GM19193 (cell line): ENCODE measurements around the gene GPM6B.

Experiments
- POLR2A ChIP-seq: IDR thresholded peaks from 4 replicates; pipeline ENCODE4 v1.6.1; 2011; ENCODE audit not compliant: insufficient read depth, insufficient read length; ENCODE audit errors: extremely low read depth

The GPM6B gene

DNA sequence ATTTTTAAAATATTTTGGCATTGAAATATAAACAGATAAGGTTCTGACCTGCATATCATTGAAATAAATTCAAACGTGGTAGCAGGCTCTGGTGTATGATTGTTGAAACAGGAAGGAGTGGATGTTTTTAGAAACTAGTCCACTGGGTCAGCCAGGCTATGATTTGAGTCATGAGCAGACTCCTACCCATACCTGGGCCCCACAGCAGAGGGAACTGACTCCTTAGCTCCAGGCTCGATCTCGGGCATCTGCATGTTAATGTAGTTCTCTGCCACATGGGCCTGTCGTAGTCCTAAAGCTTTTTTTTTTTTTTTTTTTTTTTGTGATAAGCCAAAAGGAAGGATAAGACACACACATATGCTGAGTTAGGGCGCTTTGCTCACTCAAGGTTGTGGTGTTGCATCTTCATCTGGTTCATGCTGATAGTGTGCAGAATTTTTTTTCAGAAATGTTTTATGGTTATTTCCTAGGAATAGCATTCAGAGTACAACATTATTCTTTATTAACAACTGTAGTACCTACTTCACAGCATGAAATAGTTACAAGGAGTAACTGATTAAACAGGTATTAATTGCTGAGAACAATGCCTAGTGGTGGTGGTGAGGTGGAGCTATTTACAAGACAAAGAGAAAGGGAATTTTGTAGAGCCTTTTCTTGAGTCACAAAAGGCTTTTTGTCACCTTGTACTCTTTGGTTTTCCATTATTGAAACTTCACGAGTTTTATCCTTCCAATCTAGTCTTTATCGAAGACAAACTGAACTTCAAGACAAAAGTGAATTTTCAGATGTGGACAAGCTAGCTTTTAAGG is 55.1 kb downstream of the GPM6B start:
- TF ChIP-seq POLR2A, result no peak

- no peak for TF ChIP-seq POLR2A
These were observed 56.5 kb downstream of the GPM6B start for GRCh38 chrX:13760426-13760825.

DNA sequence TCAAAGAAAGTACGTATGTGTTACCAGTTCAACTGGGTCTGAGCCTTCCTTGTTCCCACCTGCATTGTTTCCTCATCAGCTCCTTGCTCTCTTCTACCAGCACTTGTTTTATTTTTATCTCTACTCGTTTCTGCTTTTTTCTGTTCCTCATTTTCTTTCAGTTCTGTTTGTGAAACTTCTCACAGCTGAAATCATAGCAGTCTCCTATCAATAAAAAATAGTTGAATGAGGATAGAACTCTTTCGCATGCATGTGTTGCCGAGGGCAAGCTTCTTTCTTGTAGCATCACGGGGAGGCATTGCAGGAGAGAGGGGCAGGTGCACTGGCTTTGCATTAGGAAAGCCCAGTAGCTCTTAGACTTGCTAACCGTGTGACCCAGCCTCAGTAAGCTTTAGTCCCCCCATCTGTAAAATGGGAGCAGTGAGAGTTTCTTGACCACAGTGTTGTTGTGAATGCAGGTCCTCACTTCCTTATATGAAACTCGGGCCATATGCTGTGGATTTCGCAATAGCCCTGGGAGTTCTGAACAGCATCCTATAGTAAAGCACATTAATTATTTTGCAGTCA is 57.7 kb downstream of the GPM6B start:
- TF ChIP-seq POLR2A, result no peak

DNA sequence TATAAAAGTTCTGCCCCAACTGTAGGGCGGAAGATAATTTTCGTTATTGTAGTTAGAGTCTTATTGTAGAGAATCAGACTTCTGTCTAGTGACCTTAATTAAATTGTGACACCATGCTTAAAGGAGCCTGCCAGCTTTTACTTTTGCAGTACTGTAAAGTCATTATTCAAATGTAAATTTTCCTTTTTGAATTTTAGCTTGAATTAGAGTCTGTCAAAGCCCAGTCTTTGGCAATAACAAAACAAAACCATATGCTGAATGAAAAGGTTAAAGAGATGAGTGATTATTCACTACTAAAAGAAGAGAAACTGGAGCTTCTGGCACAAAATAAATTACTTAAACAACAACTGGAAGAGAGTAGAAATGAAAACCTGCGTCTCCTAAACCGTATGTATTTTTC is 60.5 kb downstream of the GPM6B start:
- TF ChIP-seq POLR2A, result no peak

DNA sequence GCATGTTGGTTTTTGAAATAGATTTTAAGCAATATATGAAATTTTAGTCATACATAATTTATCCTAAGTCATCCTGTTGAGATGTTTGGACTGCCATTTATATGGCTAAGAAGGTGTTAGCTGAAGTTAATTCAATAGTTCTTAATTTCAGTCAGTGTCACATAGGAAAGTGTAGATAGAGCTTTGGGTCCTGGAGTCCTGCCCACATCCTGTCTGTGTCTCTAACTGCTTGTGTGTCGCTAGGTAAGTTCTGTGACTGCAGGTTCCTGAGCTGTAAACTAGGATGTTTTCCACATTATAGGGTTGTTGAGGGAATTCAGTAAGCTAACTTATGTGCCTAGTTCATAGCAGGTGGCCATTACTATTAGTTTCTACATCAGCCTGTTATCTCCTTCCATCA is 61.6 kb downstream of the GPM6B start:
- TF ChIP-seq POLR2A, result no peak

DNA sequence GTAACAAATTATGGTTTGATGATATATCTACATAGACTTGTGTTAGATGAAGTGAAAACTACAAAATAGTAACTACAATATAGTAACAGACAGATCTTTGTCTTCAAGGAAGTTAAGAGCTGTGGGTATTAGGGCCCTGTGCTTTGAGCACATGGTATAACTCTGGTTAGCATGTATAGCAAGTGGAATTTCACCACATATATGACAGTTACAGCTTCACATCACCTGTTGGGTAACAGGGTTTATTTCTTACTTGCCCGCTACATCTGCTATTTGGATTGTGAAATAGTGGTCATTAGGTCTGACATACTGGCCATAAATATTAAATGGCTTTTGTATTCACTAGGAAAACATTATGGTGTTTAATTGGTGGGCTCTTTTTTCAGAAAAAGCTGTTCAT is 62.1 kb downstream of the GPM6B start:
- no peak for TF ChIP-seq POLR2A

DNA sequence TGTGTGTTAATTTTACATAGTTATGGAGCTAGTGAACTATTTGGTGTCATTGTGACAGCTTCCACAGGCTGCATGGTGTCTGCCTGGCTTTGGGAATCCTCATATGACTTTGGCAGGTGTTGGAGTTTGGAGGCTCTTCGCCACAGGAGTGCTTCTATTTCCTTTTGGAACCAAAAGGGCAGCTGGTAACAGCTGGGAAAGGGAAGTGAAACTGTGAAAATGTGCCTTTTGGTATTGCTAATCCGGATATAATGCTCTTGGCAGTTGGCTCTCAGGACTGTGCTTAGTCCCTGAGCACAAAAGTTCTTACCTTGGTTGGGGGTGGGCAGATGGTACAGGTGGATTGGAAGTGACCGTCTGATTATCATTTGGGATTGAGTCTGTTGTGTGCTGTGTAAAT is 64.2 kb downstream of the GPM6B start:
- TF ChIP-seq POLR2A, result no peak

- no peak for TF ChIP-seq POLR2A
These were observed 64.8 kb downstream of the GPM6B start for GRCh38 chrX:13752141-13752540.

DNA sequence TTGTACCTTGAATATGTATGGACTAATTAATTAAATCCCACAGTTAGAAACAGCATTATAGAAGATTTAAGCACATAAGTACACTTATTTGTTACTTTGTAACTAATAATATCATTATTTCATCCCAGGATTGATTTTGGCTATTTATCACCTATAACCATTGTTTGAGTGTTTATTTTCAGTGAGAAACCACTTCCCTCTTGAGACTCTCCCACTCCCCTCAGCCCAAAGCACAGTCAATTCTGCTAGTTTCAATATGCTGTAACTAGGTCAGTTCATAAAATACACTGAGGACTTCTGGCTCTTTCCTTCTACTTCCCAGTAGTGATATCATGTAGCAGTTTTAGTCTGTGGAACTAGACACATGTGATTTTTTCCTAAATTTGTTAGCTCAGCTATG is 66.1 kb downstream of the GPM6B start:
- TF ChIP-seq POLR2A, result no peak

DNA sequence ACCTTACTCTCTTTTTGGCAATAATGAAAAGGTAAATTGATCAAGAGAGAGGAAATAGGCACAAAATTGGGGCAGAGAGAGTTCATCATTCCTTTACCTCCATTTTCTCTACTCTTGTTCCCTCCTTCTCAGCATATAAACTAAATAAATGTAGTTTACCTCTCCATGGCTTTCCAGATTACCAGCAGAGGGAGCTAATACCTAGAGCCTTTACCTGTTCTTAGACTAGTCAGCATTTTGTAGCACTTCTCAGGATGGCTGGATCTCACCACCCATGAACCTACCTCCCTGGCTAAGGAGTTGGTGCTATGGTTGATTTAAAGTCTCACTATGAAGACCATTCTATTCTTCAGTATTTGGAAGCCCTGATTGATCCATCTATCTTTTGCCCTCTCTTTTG is 66.7 kb downstream of the GPM6B start:
- TF ChIP-seq POLR2A, result no peak

- no peak for TF ChIP-seq POLR2A
These were observed 68.4 kb downstream of the GPM6B start for GRCh38 chrX:13748486-13748885.

GRCh38 chrX:13747836-13748235 is 69.1 kb downstream of the GPM6B start:
- no peak for TF ChIP-seq POLR2A

GRCh38 chrX:13742397-13743176 is 74.3 kb downstream of the GPM6B start:
- TF ChIP-seq POLR2A, result peak; percentile 20

DNA sequence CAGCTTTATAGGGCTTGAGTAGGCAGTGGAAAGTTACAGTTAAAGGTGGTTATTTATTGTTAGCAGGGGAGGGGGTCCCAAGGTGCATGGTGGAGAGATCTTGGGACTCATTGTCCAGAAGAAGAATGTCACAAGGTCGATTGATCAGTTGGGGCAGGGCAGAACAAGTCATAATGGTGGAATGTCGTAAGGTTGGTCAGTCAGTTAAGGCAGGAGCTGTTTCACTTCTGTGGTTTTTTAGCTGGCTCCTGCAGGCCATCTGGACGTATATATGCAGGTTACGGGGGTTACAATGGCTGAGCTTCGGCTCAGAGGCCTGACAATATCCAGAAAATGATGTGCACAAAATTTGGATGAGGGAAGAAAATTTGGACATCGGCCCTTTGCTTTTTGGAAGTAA is 75.2 kb downstream of the GPM6B start:
- no peak for TF ChIP-seq POLR2A

DNA sequence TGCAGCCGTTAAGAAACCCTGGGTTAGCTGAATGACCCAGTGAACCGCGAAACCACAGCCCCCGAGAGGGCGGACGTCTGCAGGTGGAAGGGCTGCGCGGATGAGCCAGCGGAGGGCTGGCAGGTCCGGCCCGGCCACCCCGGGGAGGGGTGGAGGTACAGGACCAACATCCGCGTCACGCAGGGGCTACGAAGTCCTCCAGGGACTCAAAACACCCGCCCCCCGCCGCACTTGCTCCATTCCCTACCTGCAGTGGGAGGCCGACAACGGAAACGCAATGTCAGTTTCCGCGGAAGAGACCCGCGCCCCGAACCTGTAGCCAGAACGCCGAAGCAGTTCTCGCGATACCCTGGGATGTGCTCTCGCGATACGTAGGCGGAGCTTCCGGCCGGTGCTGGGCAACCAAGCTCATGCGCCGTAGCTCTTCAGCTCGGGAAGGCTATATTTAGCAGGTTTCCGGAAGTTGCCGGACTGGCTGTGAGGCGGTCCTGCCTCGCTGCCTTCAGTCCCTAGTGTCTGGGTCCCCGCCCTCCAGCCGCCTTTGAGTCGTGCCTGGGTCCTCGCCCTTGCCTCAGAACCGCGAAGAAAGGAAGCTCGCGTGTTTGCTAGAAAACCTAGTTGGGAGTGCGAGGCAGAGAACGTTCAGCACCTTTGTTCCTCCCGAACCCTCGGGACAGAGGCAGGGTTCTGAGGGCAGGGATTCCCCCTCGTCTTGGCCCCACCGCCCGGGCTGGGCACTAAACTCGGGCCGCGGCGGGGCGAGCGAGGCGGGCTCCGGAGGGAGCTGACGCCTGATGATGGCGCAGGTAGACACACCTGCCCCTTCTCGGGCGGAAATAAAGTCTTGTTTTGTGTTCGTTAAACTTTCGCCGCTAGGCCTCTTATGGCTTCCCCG is 82.4 kb downstream of the GPM6B start, which contains the start of the genes OFD1 and TRAPPC2:
Gene OFD1 (plus strand): TSS at position 471 of the 895 bp plus-strand sequence. CDS start 324 bp downstream, at position 795.
Gene TRAPPC2 (minus strand): TSS at position 343 of the 895 bp plus-strand sequence. CDS start 14,657 bp downstream, outside the sequence.
- TF ChIP-seq POLR2A, result peak; percentile 85
